ENCODE results near the gene PSMA4.
"Not testable (repeated sequence)": the region's sequence is repeated elsewhere in the genome, so short reads cannot be mapped to it uniquely, and the experiment has no call there.

PSMA4 gene

GRCh38 chr15:78540141-78540870 is at the start of gene PSMA4:
TSS of gene PSMA4 (plus strand) at chr15:78540444. CDS start at chr15:78541928, 1,484 bp downstream.
- peak; percentile 83 to 90 for DNase-seq (ENCODE audit: extremely low read depth in 1 of 2, low read depth in 1 of 2)

DNA sequence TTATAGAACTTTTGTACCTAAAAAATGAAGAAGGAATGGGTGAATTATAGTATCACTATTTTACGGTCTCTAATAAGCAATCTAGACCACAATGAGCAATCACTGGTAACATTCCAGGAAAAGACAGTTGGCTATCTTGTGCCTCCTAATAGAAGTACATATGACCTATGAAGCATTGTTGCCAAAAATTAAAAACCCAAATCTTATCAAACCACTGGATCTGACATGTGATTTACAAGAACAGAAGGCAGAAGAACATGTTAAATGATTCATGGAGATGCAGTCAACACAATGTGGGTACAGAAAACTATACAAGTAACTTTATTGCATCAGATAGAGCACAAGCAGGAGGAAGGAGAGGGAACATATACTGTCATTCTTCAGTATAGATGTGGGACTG is 47.4 kb upstream of the PSMA4 start:
- no peak for DNase-seq (ENCODE audit: extremely low read depth in 1 of 2, low read depth in 1 of 2)

DNA sequence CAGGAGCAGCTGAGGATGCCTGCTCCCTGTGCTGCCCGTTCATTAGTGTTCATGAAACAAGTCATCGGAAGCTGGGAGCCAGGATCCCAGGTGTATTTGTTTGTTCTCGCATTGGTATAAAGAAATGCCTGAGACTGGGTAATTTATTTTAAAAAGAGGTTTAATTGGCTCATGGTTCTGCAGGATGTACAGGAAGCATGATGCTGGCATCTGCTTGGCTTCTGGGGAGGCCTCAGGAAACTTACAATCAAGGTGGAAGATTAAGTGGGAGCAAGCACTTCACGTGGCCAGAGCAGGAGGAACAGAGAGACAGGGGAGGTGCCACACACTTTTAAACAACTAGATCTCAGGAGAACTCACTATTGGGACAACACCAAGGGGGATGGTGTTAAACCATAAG is 38.4 kb upstream of the PSMA4 start:
- DNase-seq (ENCODE audit: extremely low read depth in 1 of 2, low read depth in 1 of 2) = no peak

- DNase-seq (ENCODE audit: extremely low read depth in 1 of 2, low read depth in 1 of 2) = no peak
These were observed 37.6 kb upstream of the PSMA4 start for GRCh38 chr15:78502641-78503040.

- peak; percentile 50 to 75 for DNase-seq (ENCODE audit: extremely low read depth in 1 of 2, low read depth in 1 of 2)
These were observed 33.0 kb upstream of the PSMA4 start, which contains the start of gene HYKK for GRCh38 chr15:78506971-78507830. TSS of gene HYKK (plus strand) at chr15:78507577. CDS start at chr15:78513089, 5,512 bp downstream.

DNA sequence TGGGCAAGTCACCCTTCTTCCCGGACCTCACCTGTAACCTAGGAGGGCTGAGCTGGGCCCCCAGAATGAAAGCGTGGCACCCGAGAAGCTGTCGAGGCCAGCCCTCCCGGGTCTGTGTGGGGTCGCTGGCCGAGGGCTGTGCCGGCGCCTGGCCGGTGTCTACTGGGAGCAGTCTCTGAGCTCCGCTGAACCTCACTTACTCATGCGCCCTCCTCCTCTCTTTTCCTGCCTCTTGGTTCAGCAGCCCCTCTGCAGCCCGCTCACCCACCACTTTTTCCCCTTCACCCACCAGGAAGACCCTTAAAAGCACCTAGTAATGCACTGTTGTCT is 32.4 kb upstream of the PSMA4 start:
- no peak for DNase-seq (ENCODE audit: extremely low read depth in 1 of 2, low read depth in 1 of 2)

- DNase-seq (ENCODE audit: extremely low read depth in 1 of 2, low read depth in 1 of 2) = no peak
These were observed 32.0 kb upstream of the PSMA4 start for GRCh38 chr15:78508272-78508671.

GRCh38 chr15:78509726-78510312 is 30.4 kb upstream of the PSMA4 start:
- no peak for DNase-seq (ENCODE audit: extremely low read depth in 1 of 2, low read depth in 1 of 2)

- not testable (repeated sequence) for DNase-seq (ENCODE audit: extremely low read depth in 1 of 2, low read depth in 1 of 2)
These were observed 20.2 kb upstream of the PSMA4 start for GRCh38 chr15:78520035-78520434.

DNA sequence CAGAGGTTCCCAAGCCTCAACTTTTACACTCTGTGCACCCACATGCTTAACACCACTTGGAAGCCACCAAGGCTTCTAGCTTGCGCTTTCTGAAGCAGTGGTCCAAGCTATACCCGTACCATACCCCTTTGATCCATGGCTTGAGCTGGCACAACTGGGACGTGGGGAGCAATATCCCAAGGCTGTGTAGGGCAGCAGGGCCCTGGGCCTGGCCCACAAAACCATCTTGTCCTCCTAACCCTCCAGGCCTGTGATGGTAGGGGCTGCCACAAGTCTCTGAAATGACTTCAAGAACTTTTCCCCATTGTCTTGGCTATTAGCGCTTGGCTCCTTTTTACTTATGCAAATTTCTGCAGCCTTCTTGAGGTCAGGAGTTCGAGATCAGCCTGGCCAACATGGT is 16.0 kb upstream of the PSMA4 start:
- DNase-seq (ENCODE audit: extremely low read depth in 1 of 2, low read depth in 1 of 2) = no peak

GRCh38 chr15:78527325-78527724 is 12.9 kb upstream of the PSMA4 start:
- DNase-seq (ENCODE audit: extremely low read depth in 1 of 2, low read depth in 1 of 2) = no peak

- DNase-seq (ENCODE audit: extremely low read depth in 1 of 2, low read depth in 1 of 2) = no peak
These were observed 6.9 kb upstream of the PSMA4 start for GRCh38 chr15:78533331-78533730.

GRCh38 chr15:78536134-78536533 is 4.1 kb upstream of the PSMA4 start:
- no peak for DNase-seq (ENCODE audit: extremely low read depth in 1 of 2, low read depth in 1 of 2)

GRCh38 chr15:78537266-78537905 is 2.9 kb upstream of the PSMA4 start:
- DNase-seq (ENCODE audit: extremely low read depth in 1 of 2, low read depth in 1 of 2) = no peak

GRCh38 chr15:78538358-78538757 is 1.9 kb upstream of the PSMA4 start:
- no peak for DNase-seq (ENCODE audit: extremely low read depth in 1 of 2, low read depth in 1 of 2)

- not testable (repeated sequence) for DNase-seq (ENCODE audit: extremely low read depth in 1 of 2, low read depth in 1 of 2)
These were observed 642 bp upstream of the PSMA4 start for GRCh38 chr15:78539464-78540140.

DNA sequence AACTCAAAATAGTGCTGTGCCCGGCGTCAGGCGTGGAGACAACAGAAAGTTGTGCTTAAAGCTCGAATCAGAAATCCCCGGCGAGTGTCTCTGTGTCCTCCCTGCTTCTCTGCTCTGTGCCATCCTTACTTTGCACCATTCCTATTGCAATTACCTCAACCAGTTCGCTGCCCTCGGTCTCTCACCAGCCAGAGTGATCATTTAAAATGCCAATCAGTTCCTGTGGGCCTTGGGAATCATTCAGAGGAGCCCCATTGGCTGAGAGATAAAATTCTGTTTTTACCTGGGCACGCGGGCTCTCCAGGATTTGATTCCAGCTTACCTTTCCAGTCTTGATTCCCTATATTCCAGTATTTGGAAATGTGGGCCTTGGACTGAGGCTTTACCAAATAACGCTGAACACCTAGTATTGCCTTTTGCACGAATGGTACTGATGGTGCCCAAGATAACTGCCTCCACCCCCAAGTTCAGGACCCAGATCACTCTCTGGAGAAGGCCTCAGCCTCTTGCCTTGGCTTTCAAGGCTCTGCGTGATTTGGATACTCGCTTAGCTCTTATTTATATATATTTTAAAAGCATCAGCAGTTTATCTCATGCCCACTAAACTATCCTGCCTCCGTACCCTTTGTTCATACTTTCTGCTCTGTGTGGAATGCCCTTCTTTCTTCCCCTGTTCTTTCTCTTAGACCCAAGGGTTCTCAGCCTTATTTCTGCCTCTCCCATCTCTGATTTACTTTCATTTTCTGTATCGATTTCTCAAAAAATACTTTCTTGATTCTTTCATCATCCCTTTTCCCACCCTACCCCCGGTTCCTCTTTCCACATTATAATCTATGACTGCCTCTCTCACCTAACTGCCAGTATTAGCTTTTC is 863 bp downstream of the PSMA4 start:
- DNase-seq (ENCODE audit: extremely low read depth in 1 of 2, low read depth in 1 of 2) = no peak

DNA sequence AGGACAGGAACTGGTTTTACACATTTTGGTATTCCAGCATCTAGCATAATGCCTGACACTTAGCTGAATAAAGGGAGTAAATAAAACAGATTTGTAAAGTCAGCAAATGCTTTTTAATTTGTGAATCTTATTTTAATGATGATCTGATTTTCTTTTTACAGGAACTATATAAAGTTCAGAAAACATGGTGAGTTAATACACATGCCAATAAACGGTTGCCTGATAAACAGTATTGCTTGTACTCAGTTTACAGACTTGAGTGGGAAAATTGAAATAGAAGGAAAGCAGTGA is 1.4 kb downstream of the PSMA4 start:
- no peak for DNase-seq (ENCODE audit: extremely low read depth in 1 of 2, low read depth in 1 of 2)

DNA sequence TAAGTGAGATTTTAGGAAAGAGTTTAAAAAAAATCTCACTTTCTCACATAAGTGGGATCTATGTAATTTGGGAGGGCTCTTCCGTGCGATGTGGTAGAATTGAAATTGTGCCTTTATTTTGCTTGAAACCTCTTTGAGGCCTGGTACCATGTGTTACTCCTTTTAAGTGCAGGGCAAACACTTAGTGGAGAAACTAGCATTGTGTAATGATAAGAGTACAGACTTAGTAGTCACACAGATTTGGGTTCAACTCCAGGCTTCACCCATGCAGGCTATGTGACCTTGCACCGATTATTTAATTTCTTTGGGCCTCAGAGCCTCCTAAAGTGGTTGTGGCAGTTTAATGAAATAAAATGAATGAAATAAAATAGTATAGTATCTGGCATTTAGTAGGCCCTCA is 2.4 kb downstream of the PSMA4 start:
- no peak for DNase-seq (ENCODE audit: extremely low read depth in 1 of 2, low read depth in 1 of 2)

GRCh38 chr15:78550194-78550593 is 9.9 kb downstream of the PSMA4 start:
- no peak for DNase-seq (ENCODE audit: extremely low read depth in 1 of 2, low read depth in 1 of 2)

All from stimulated activated CD8-positive, alpha-beta memory T cell treated with anti-CD3 and anti-CD28 coated beads, Interleukin-7, amount 100 ng/mL, for 48 hours (primary cell).